ENCODE measurements around the gene BRD3OS. TPM values are rescaled to one million over a fixed set of nuclear protein-coding genes. Genes with fewer than 3 reads are reported as not detected.

BRD3OS gene
- total and polyA plus RNA-seq, 2 donors (not counting 3 experiments of a cell fraction or from before 2014, with no cell fraction given), result 11.9 to 15.4 TPM

DNA sequence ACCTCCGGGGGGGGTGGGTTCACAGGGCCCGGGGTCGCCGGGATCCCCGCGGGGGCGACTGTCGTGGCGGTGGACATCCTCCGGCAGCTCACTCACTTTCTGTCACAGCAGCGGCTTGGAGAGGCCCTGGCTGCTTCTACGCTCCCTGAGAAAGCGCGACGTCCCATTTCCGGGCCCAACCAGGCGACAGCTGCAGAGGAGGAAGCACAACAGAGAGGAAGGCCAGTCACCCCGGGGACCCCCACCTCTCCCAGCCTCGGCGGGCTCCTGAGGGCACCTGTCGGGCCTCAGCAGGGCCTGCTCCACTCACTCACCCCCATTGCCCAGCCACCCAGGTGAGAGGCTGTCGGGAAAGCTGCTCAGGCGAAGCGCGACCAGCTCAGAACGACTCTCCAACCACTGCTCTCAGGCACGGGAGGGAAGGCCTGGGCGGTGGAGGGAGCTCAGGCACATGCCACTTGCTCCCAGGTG is 28.2 kb downstream of the BRD3OS start:
- H3K79me2 ChIP-seq (ENCODE audit: control insufficient read depth, insufficient read depth, low read length), result peaks cover 46% of the 10 kb centered on the region
- H3K9me1 ChIP-seq (replicated peaks; ENCODE audit: control insufficient read depth, extremely low read depth, insufficient read depth, low read length), result no peaks in the 10 kb centered on the region
- ChIA-PET CTCF (no interaction called here), POLR2A (no interaction called here)
- peaks cover 0 to 47% of the 10 kb centered on the region in 2 experiments for H3K36me3 ChIP-seq (ENCODE audit: control insufficient read depth in 2 of 2, extremely low read depth in 1 of 2, insufficient read depth in 2 of 2, low read length in 2 of 2)
- H2AFZ ChIP-seq (ENCODE audit: low read depth, low read length), result no peak overlapping the region
- no peak overlapping the region for H3K4me2 ChIP-seq (ENCODE audit: insufficient read depth, low read length)
- no peak overlapping the region for H3K4me3 ChIP-seq (replicated peaks in 1 of 3; ENCODE audit: insufficient read depth in 1 of 3, low read depth in 1 of 3, low read length in 3 of 3)
- no peak overlapping the region for H3K9ac ChIP-seq (replicated peaks; ENCODE audit: extremely low read depth, insufficient read depth, low read length)
- intact Hi-C loops (cut with micrococcal nuclease), result no loop called here
- TF ChIP-seq FOS (IDR thresholded peaks at IDR 0.05; ENCODE audit: borderline replicate concordance, insufficient read depth, low read length) (no peak), JUN (IDR thresholded peaks at IDR 0.05; ENCODE audit: borderline replicate concordance, insufficient read depth, insufficient read length, low read depth) (no peak), GATA2 (IDR thresholded peaks at IDR 0.05; ENCODE audit: insufficient read depth, insufficient read length, low read depth, low read length) (no peak), POLR2AphosphoS5 (IDR thresholded peaks at IDR 0.05; ENCODE audit: insufficient read depth, low read depth, low read length) (no peak), EZH2 (IDR thresholded peaks at IDR 0.05; ENCODE audit: borderline replicate concordance, low read depth, low read length, severe bottlenecking) (no peak), MYC (IDR thresholded peaks at IDR 0.05; ENCODE audit: low read depth, low read length) (no peak), POLR2A (IDR thresholded peaks at IDR 0.05; ENCODE audit: low read depth, low read length) (no peak)
- TF ChIP-seq, protein P1, sequence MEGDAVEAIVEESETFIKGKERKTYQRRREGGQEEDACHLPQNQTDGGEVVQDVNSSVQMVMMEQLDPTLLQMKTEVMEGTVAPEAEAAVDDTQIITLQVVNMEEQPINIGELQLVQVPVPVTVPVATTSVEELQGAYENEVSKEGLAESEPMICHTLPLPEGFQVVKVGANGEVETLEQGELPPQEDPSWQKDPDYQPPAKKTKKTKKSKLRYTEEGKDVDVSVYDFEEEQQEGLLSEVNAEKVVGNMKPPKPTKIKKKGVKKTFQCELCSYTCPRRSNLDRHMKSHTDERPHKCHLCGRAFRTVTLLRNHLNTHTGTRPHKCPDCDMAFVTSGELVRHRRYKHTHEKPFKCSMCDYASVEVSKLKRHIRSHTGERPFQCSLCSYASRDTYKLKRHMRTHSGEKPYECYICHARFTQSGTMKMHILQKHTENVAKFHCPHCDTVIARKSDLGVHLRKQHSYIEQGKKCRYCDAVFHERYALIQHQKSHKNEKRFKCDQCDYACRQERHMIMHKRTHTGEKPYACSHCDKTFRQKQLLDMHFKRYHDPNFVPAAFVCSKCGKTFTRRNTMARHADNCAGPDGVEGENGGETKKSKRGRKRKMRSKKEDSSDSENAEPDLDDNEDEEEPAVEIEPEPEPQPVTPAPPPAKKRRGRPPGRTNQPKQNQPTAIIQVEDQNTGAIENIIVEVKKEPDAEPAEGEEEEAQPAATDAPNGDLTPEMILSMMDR (IDR thresholded peaks at IDR 0.05; ENCODE audit: extremely low read depth in 1 of 2, insufficient read depth in 1 of 2, low read depth in 1 of 2, low read length in 2 of 2), result no peak
- TF ChIP-seq, protein P2, sequence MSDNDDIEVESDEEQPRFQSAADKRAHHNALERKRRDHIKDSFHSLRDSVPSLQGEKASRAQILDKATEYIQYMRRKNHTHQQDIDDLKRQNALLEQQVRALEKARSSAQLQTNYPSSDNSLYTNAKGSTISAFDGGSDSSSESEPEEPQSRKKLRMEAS (IDR thresholded peaks at IDR 0.05; ENCODE audit: insufficient read depth, insufficient read length), result no peak
- no peaks in the 10 kb centered on the region for H3K4me1 ChIP-seq (ENCODE audit: control insufficient read depth, extremely low read depth, insufficient read depth, low read length)
- H4K20me1 ChIP-seq (replicated peaks; ENCODE audit: control insufficient read depth, extremely low read depth, insufficient read depth, low read length), result no peaks in the 10 kb centered on the region
- H3K9me3 ChIP-seq (replicated peaks; ENCODE audit: control insufficient read depth, insufficient read depth, low read length), result no peaks in the 10 kb centered on the region
- DNase-seq (ENCODE audit: low read depth, low spot score) (no peak), FAIRE-seq (no peak)
- dilution Hi-C loops (cut with MboI; ENCODE audit: extremely low pct_ligation_motif_present, low sequenced_read_pairs), result no loop called here
- H3K27ac ChIP-seq (ENCODE audit: insufficient read depth, low read depth, low read length), result no peak overlapping the region
- no TSS peak for BruUV-seq (replicated peaks)
- no peaks in the 10 kb centered on the region for H3K27me3 ChIP-seq (ENCODE audit: control insufficient read depth in 2 of 2, insufficient read depth in 2 of 2, low read length in 2 of 2)
